Ovary (tissue), 3 donors: Measurements from ENCODE around the gene TIPRL.

Experiments
- CTCF ChIP-seq, 3 donors: fragments of 450-650 bp in 2 of 3; fragments of 200-600 bp in 1 of 3; IDR thresholded peaks; one replicate each; pipeline versions ENCODE4 v1.5.1 to v1.8.0; 2016 to 2022; ENCODE audit warnings: antibody characterized with exemption in 3 of 3, mild to moderate bottlenecking in 1 of 3
- EP300 ChIP-seq: sonication (generic); formaldehyde crosslinking; IDR thresholded peaks from one replicate; pipeline ENCODE4 v1.6.1; 2017; ENCODE audit warnings: antibody characterized with exemption
- POLR2A ChIP-seq: fragments of 450-650 bp; IDR thresholded peaks from one replicate; pipeline ENCODE4 v1.6.1; 2017; ENCODE audit warnings: antibody characterized with exemption, mild to moderate bottlenecking, moderate library complexity
- donor health status: DM: no; HTN: no; CAD: no.

GRCh38 chr1:168202941-168203654 lies 24.3 kb downstream of the TIPRL start:
- TF ChIP-seq POLR2A (no peak), CTCF (IDR thresholded peaks at IDR 0.05) (no peak), EP300 (no peak)
